ENCODE measurements around the gene ZNF584. TPM values are rescaled to one million over a fixed set of nuclear protein-coding genes. Genes with fewer than 3 reads are reported as not detected.

The ZNF584 gene
- total RNA-seq, 1 experiment from 2014 or later, result 13.5 TPM

- intact Hi-C loops (cut with micrococcal nuclease; ENCODE audit: unreplicated experiment), result loop anchor here (2.0 kb wide), 1 partner anchor 15 kb away; the partner anchor contains the start of gene ZNF837
- ChIA-PET CTCF (no interaction called here), POLR2A (ENCODE audit: unreplicated experiment) (interaction anchor here (0.7 kb wide), 1 partner anchor 62 kb away, joined by 4 read pairs; no protein-coding TSS in a partner anchor)
- TF ChIP-seq CTCF (conservative IDR thresholded peaks at IDR 0.05), result no peak
- TF ChIP-seq EZH2 (IDR thresholded peaks at IDR 0.05; ENCODE audit: low read depth), result no peak
- BruUV-seq (replicated peaks), result no TSS peak
- H2AFZ ChIP-seq, result no peak within 1 kb of the TSS
- H3K27me3 ChIP-seq (ENCODE audit: insufficient read depth, low read depth), result no peaks in the 10 kb centered on the region
- peaks cover 25% of the 10 kb centered on the region for H4K20me1 ChIP-seq (ENCODE audit: insufficient read depth)
- H3K4me3 ChIP-seq, result no peak within 1 kb of the TSS
- H3F3A ChIP-seq (ENCODE audit: insufficient read depth, low read depth), result peaks cover 43% of the 10 kb centered on the region
- H3K9me2 ChIP-seq (ENCODE audit: insufficient read depth), result no peaks in the 10 kb centered on the region
- DNase-seq, result peak; percentile 60 to 89
- peaks cover 24% of the 10 kb centered on the region for H3K79me2 ChIP-seq (ENCODE audit: low read depth)
- no peaks in the 10 kb centered on the region for H3K36me3 ChIP-seq (ENCODE audit: low read depth)
- H3K27ac ChIP-seq, result peak within 1 kb of the TSS; percentile 66
- H3K4me1 ChIP-seq (replicated peaks; ENCODE audit: insufficient read depth), result peaks cover 27% of the 10 kb centered on the region
- no peaks in the 10 kb centered on the region for H3K9me3 ChIP-seq (ENCODE audit: insufficient read depth, low read depth)
- H3K4me2 ChIP-seq, result peak within 1 kb of the TSS; percentile 49
These were observed 13.1 kb upstream of the ZNF584 start, which contains the start of gene RNF225 for GRCh38 chr19:58395220-58395978. Gene RNF225, plus strand, starts transcription at chr19:58395656. Its CDS starts 434 bp downstream, at chr19:58396090.

GRCh38 chr19:58395979-58396627, 12.3 kb upstream of the ZNF584 start:
- Histone ChIP-seq H3K36me3 (ENCODE audit: low read depth) (no peaks in the 10 kb centered on the region), H4K20me1 (ENCODE audit: insufficient read depth) (peaks cover 20% of the 10 kb centered on the region), H3K4me2 (peak overlapping the region; percentile 49), H2AFZ (no peak overlapping the region), H3K9me3 (ENCODE audit: insufficient read depth, low read depth) (no peaks in the 10 kb centered on the region), H3K9me2 (ENCODE audit: insufficient read depth) (no peaks in the 10 kb centered on the region), H3K27me3 (ENCODE audit: insufficient read depth, low read depth) (no peaks in the 10 kb centered on the region), H3K79me2 (ENCODE audit: low read depth) (peaks cover 17% of the 10 kb centered on the region), H3K4me1 (replicated peaks; ENCODE audit: insufficient read depth) (peaks cover 32% of the 10 kb centered on the region), H3K4me3 (no peak overlapping the region), H3F3A (ENCODE audit: insufficient read depth, low read depth) (peaks cover 43% of the 10 kb centered on the region), H3K27ac (no peak overlapping the region)
- ChIA-PET POLR2A (ENCODE audit: unreplicated experiment) (interaction anchor here (0.7 kb wide), 1 partner anchor 61 kb away, joined by 4 read pairs; no protein-coding TSS in a partner anchor), CTCF (no interaction called here)
- TF ChIP-seq CTCF (conservative IDR thresholded peaks at IDR 0.05) (no peak), EZH2 (IDR thresholded peaks at IDR 0.05; ENCODE audit: low read depth) (no peak)
- DNase-seq, result no peak
- intact Hi-C loops (cut with micrococcal nuclease; ENCODE audit: unreplicated experiment), result loop anchor here (2.0 kb wide), 1 partner anchor 15 kb away; the partner anchor contains the start of gene ZNF837
- no TSS peak for BruUV-seq (replicated peaks)

GRCh38 chr19:58396691-58397532, 11.5 kb upstream of the ZNF584 start:
- Histone ChIP-seq H4K20me1 (ENCODE audit: insufficient read depth) (peaks cover 16% of the 10 kb centered on the region), H3K4me2 (no peak overlapping the region), H3F3A (ENCODE audit: insufficient read depth, low read depth) (peaks cover 41% of the 10 kb centered on the region), H3K27me3 (ENCODE audit: insufficient read depth, low read depth) (no peaks in the 10 kb centered on the region), H3K4me3 (no peak overlapping the region), H3K36me3 (ENCODE audit: low read depth) (no peaks in the 10 kb centered on the region), H3K4me1 (replicated peaks; ENCODE audit: insufficient read depth) (peaks cover 32% of the 10 kb centered on the region), H3K79me2 (ENCODE audit: low read depth) (peaks cover 8% of the 10 kb centered on the region; the same call in 1 of the 2 replicates), H2AFZ (no peak overlapping the region), H3K27ac (no peak overlapping the region), H3K9me3 (ENCODE audit: insufficient read depth, low read depth) (no peaks in the 10 kb centered on the region), H3K9me2 (ENCODE audit: insufficient read depth) (no peaks in the 10 kb centered on the region)
- no peak for DNase-seq
- ChIA-PET CTCF (no interaction called here), POLR2A (ENCODE audit: unreplicated experiment) (no interaction called here)
- no TSS peak for BruUV-seq (replicated peaks)
- no peak for TF ChIP-seq EZH2 (IDR thresholded peaks at IDR 0.05; ENCODE audit: low read depth)
- intact Hi-C loops (cut with micrococcal nuclease; ENCODE audit: unreplicated experiment), result no loop called here
